Measurements from ENCODE around the gene DUSP23.

Gene DUSP23

DNA sequence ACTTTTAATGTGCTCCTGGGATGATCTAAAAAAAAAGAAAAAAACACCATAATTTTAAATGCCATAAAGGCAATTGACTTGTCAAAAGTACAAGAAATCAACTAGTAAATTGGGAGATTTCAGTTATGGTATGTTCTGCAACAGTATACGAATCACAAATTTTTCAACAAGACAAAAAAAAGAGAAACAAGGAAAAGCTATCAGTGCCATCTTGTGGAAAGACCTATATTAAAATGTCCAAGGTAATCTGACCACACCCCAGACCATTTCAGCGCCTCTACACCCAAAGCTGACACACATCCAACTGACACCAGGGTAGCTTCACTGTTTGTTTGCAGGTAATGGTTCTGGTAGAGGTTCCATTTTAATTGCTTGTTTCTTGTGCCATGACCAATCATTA lies 5.0 kb upstream of the DUSP23 start:
- H4K20me1 ChIP-seq (ENCODE audit: insufficient read depth), result no peaks in the 10 kb centered on the region
- no peaks in the 10 kb centered on the region for H3K36me3 ChIP-seq (ENCODE audit: insufficient read depth)
- H3K4me3 ChIP-seq (IDR thresholded peaks at IDR 0.05; ENCODE audit: insufficient read depth, low read depth, low read length), result no peak overlapping the region
- H3K4me2 ChIP-seq, result no peak overlapping the region
- H3K9ac ChIP-seq, result no peak overlapping the region
- peaks cover 7% of the 10 kb centered on the region for H3K4me1 ChIP-seq (ENCODE audit: low read depth, poor library complexity, severe bottlenecking)
- no peaks in the 10 kb centered on the region for H3K27me3 ChIP-seq (ENCODE audit: insufficient read depth, low read depth)
- TF ChIP-seq, protein P1, sequence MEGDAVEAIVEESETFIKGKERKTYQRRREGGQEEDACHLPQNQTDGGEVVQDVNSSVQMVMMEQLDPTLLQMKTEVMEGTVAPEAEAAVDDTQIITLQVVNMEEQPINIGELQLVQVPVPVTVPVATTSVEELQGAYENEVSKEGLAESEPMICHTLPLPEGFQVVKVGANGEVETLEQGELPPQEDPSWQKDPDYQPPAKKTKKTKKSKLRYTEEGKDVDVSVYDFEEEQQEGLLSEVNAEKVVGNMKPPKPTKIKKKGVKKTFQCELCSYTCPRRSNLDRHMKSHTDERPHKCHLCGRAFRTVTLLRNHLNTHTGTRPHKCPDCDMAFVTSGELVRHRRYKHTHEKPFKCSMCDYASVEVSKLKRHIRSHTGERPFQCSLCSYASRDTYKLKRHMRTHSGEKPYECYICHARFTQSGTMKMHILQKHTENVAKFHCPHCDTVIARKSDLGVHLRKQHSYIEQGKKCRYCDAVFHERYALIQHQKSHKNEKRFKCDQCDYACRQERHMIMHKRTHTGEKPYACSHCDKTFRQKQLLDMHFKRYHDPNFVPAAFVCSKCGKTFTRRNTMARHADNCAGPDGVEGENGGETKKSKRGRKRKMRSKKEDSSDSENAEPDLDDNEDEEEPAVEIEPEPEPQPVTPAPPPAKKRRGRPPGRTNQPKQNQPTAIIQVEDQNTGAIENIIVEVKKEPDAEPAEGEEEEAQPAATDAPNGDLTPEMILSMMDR (conservative IDR thresholded peaks at IDR 0.05; ENCODE audit: low read depth, low read length), result no peak
- no peak overlapping the region for H3K27ac ChIP-seq
- no peak overlapping the region for H2AFZ ChIP-seq (ENCODE audit: low read depth)
- no peaks in the 10 kb centered on the region for H3K79me2 ChIP-seq (ENCODE audit: insufficient read depth, low read depth)

- H3K36me3 ChIP-seq (ENCODE audit: insufficient read depth), result no peaks in the 10 kb centered on the region
- no peaks in the 10 kb centered on the region for H3K27me3 ChIP-seq (ENCODE audit: insufficient read depth, low read depth)
- H4K20me1 ChIP-seq (ENCODE audit: insufficient read depth), result no peaks in the 10 kb centered on the region
- H3K4me1 ChIP-seq (ENCODE audit: low read depth, poor library complexity, severe bottlenecking), result peaks cover 13% of the 10 kb centered on the region
- no peak overlapping the region for H3K27ac ChIP-seq
- TF ChIP-seq, protein P1 (conservative IDR thresholded peaks at IDR 0.05; ENCODE audit: low read depth, low read length), result no peak
- no peaks in the 10 kb centered on the region for H3K79me2 ChIP-seq (ENCODE audit: insufficient read depth, low read depth)
- H3K4me2 ChIP-seq, result no peak overlapping the region
- H2AFZ ChIP-seq (ENCODE audit: low read depth), result no peak overlapping the region
- H3K4me3 ChIP-seq (IDR thresholded peaks at IDR 0.05; ENCODE audit: insufficient read depth, low read depth, low read length), result no peak overlapping the region
- no peak overlapping the region for H3K9ac ChIP-seq
These were observed 2.5 kb upstream of the DUSP23 start for GRCh38 chr1:159778266-159778665.

GRCh38 chr1:159779403-159779851 lies 1.3 kb upstream of the DUSP23 start:
- no peaks in the 10 kb centered on the region for H4K20me1 ChIP-seq (ENCODE audit: insufficient read depth)
- no peak overlapping the region for H3K27ac ChIP-seq
- H3K4me2 ChIP-seq, result 0 out of 2 replicates have a peak overlapping the region, but pooled peaks have one; percentile 58
- H3K4me3 ChIP-seq (IDR thresholded peaks at IDR 0.05; ENCODE audit: insufficient read depth, low read depth, low read length), result no peak overlapping the region
- H3K9ac ChIP-seq, result no peak overlapping the region
- no peaks in the 10 kb centered on the region for H3K79me2 ChIP-seq (ENCODE audit: insufficient read depth, low read depth)
- no peaks in the 10 kb centered on the region for H3K36me3 ChIP-seq (ENCODE audit: insufficient read depth)
- no peak overlapping the region for H2AFZ ChIP-seq (ENCODE audit: low read depth)
- TF ChIP-seq, protein P1 (conservative IDR thresholded peaks at IDR 0.05; ENCODE audit: low read depth, low read length), result no peak
- H3K27me3 ChIP-seq (ENCODE audit: insufficient read depth, low read depth), result no peaks in the 10 kb centered on the region
- H3K4me1 ChIP-seq (ENCODE audit: low read depth, poor library complexity, severe bottlenecking), result peaks cover 13% of the 10 kb centered on the region

- Histone ChIP-seq H3K36me3 (ENCODE audit: insufficient read depth) (no peaks in the 10 kb centered on the region), H3K27ac (no peak overlapping the region), H3K4me3 (IDR thresholded peaks at IDR 0.05; ENCODE audit: insufficient read depth, low read depth, low read length) (no peak overlapping the region), H4K20me1 (ENCODE audit: insufficient read depth) (no peaks in the 10 kb centered on the region), H3K27me3 (ENCODE audit: insufficient read depth, low read depth) (no peaks in the 10 kb centered on the region), H3K4me1 (ENCODE audit: low read depth, poor library complexity, severe bottlenecking) (peaks cover 13% of the 10 kb centered on the region), H2AFZ (ENCODE audit: low read depth) (no peak overlapping the region), H3K4me2 (peak overlapping the region; percentile 74), H3K79me2 (ENCODE audit: insufficient read depth, low read depth) (no peaks in the 10 kb centered on the region), H3K9ac (no peak overlapping the region)
- TF ChIP-seq, protein P1 (conservative IDR thresholded peaks at IDR 0.05; ENCODE audit: low read depth, low read length), result no peak
These were observed 1.2 kb downstream of the DUSP23 start for GRCh38 chr1:159781992-159782391.

Data from KMS-11 (cell line).